ENCODE data around the gene IFT80.
"Not testable (repeated sequence)": the region's sequence is repeated elsewhere in the genome, so short reads cannot be mapped to it uniquely, and the experiment has no call there.

IFT80 gene

GRCh38 chr3:160370987-160371857 is 27.8 kb downstream of the IFT80 start:
- Histone ChIP-seq H3K36me3 (ENCODE audit: control insufficient read depth in 2 of 2, insufficient read depth in 2 of 2, low read length in 2 of 2) (no peaks in the 10 kb centered on the region), H3K4me3 (ENCODE audit: low read length in 2 of 2) (no peak overlapping the region), H3K9ac (ENCODE audit: low read depth in 1 of 2, low read length in 2 of 2) (no peak overlapping the region), H3K9me3 (ENCODE audit: control insufficient read depth in 2 of 2, low read length in 2 of 2) (no peaks in the 10 kb centered on the region), H3K4me1 (ENCODE audit: control insufficient read depth in 2 of 2, insufficient read depth in 2 of 2, low read length in 2 of 2) (no peaks in the 10 kb centered on the region), H3K27ac (ENCODE audit: low read depth in 2 of 2, low read length in 2 of 2) (no peak overlapping the region), H3K27me3 (ENCODE audit: control insufficient read depth in 2 of 2, insufficient read depth in 2 of 2, low read length in 2 of 2) (no peaks in the 10 kb centered on the region)

GRCh38 chr3:160369784-160370183 is 29.2 kb downstream of the IFT80 start:
- Histone ChIP-seq H3K4me3 (ENCODE audit: low read length in 2 of 2) (no peak overlapping the region), H3K9me3 (ENCODE audit: control insufficient read depth in 2 of 2, low read length in 2 of 2) (no peaks in the 10 kb centered on the region), H3K9ac (ENCODE audit: low read depth in 1 of 2, low read length in 2 of 2) (no peak overlapping the region), H3K27ac (ENCODE audit: low read depth in 2 of 2, low read length in 2 of 2) (no peak overlapping the region), H3K27me3 (ENCODE audit: control insufficient read depth in 2 of 2, insufficient read depth in 2 of 2, low read length in 2 of 2) (no peaks in the 10 kb centered on the region), H3K4me1 (ENCODE audit: control insufficient read depth in 2 of 2, insufficient read depth in 2 of 2, low read length in 2 of 2) (no peaks in the 10 kb centered on the region), H3K36me3 (ENCODE audit: control insufficient read depth in 2 of 2, insufficient read depth in 2 of 2, low read length in 2 of 2) (peaks cover 2 to 3% of the 10 kb centered on the region in 2 donors)

- Histone ChIP-seq H3K4me3 (ENCODE audit: low read length in 2 of 2) (no peak overlapping the region), H3K27ac (ENCODE audit: low read depth in 2 of 2, low read length in 2 of 2) (no peak overlapping the region), H3K36me3 (ENCODE audit: control insufficient read depth in 2 of 2, insufficient read depth in 2 of 2, low read length in 2 of 2) (peaks cover 2 to 3% of the 10 kb centered on the region in 2 donors), H3K9ac (ENCODE audit: low read depth in 1 of 2, low read length in 2 of 2) (no peak overlapping the region), H3K4me1 (ENCODE audit: control insufficient read depth in 2 of 2, insufficient read depth in 2 of 2, low read length in 2 of 2) (no peaks in the 10 kb centered on the region), H3K9me3 (ENCODE audit: control insufficient read depth in 2 of 2, low read length in 2 of 2) (no peaks in the 10 kb centered on the region), H3K27me3 (ENCODE audit: control insufficient read depth in 2 of 2, insufficient read depth in 2 of 2, low read length in 2 of 2) (no peaks in the 10 kb centered on the region)
These were observed 30.2 kb downstream of the IFT80 start for GRCh38 chr3:160368804-160369203.

- Histone ChIP-seq H3K9me3 (ENCODE audit: control insufficient read depth in 2 of 2, low read length in 2 of 2) (no peaks in the 10 kb centered on the region), H3K4me3 (ENCODE audit: low read length in 2 of 2) (no peak overlapping the region), H3K36me3 (ENCODE audit: control insufficient read depth in 2 of 2, insufficient read depth in 2 of 2, low read length in 2 of 2) (peaks cover 2 to 3% of the 10 kb centered on the region in 2 donors), H3K27me3 (ENCODE audit: control insufficient read depth in 2 of 2, insufficient read depth in 2 of 2, low read length in 2 of 2) (no peaks in the 10 kb centered on the region), H3K4me1 (ENCODE audit: control insufficient read depth in 2 of 2, insufficient read depth in 2 of 2, low read length in 2 of 2) (no peaks in the 10 kb centered on the region), H3K9ac (ENCODE audit: low read depth in 1 of 2, low read length in 2 of 2) (no peak overlapping the region), H3K27ac (ENCODE audit: low read depth in 2 of 2, low read length in 2 of 2) (no peak overlapping the region)
These were observed 33.0 kb downstream of the IFT80 start for GRCh38 chr3:160365869-160366522.

- not testable (repeated sequence) for H3K4me1 ChIP-seq (ENCODE audit: control insufficient read depth in 2 of 2, insufficient read depth in 2 of 2, low read length in 2 of 2); H3K27me3 ChIP-seq (ENCODE audit: control insufficient read depth in 2 of 2, insufficient read depth in 2 of 2, low read length in 2 of 2); H3K36me3 ChIP-seq (ENCODE audit: control insufficient read depth in 2 of 2, insufficient read depth in 2 of 2, low read length in 2 of 2); H3K4me3 ChIP-seq (ENCODE audit: low read length in 2 of 2); H3K9ac ChIP-seq (ENCODE audit: low read depth in 1 of 2, low read length in 2 of 2); H3K9me3 ChIP-seq (ENCODE audit: control insufficient read depth in 2 of 2, low read length in 2 of 2); H3K27ac ChIP-seq (ENCODE audit: low read depth in 2 of 2, low read length in 2 of 2)
These were observed 36.1 kb downstream of the IFT80 start for GRCh38 chr3:160362896-160363295.

DNA sequence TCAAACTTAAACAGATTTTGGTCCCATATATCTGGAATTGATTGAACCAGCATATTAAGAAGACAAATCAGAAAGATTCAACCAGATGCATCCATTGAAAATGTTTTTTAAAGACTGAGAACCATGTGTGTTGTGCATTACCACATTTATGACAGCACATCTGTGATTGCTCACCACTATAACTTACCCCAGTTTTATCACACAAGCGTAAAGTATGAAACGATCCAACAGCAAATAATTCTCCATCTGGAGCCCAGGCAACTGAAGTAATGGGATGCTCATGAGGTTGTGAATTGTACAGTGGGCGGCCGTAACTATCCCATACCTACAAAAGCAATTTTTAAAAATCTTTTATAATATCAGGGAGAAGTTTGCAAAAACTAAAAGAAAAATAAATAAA is 43.2 kb downstream of the IFT80 start:
- Histone ChIP-seq H3K4me3 (ENCODE audit: low read length in 2 of 2) (no peak overlapping the region), H3K27ac (ENCODE audit: low read depth in 2 of 2, low read length in 2 of 2) (no peak overlapping the region), H3K4me1 (ENCODE audit: control insufficient read depth in 2 of 2, insufficient read depth in 2 of 2, low read length in 2 of 2) (no peaks in the 10 kb centered on the region), H3K36me3 (ENCODE audit: control insufficient read depth in 2 of 2, insufficient read depth in 2 of 2, low read length in 2 of 2) (peaks cover 0 to 7% of the 10 kb centered on the region in 2 donors), H3K9ac (ENCODE audit: low read depth in 1 of 2, low read length in 2 of 2) (no peak overlapping the region), H3K27me3 (ENCODE audit: control insufficient read depth in 2 of 2, insufficient read depth in 2 of 2, low read length in 2 of 2) (no peaks in the 10 kb centered on the region), H3K9me3 (ENCODE audit: control insufficient read depth in 2 of 2, low read length in 2 of 2) (no peaks in the 10 kb centered on the region)

- H3K9ac ChIP-seq (ENCODE audit: low read depth in 1 of 2, low read length in 2 of 2) = no peak overlapping the region
- H3K36me3 ChIP-seq (ENCODE audit: control insufficient read depth in 2 of 2, insufficient read depth in 2 of 2, low read length in 2 of 2) = no peaks in the 10 kb centered on the region
- no peaks in the 10 kb centered on the region for H3K4me1 ChIP-seq (ENCODE audit: control insufficient read depth in 2 of 2, insufficient read depth in 2 of 2, low read length in 2 of 2)
- H3K27me3 ChIP-seq (ENCODE audit: control insufficient read depth in 2 of 2, insufficient read depth in 2 of 2, low read length in 2 of 2) = no peaks in the 10 kb centered on the region
- no peak overlapping the region for H3K27ac ChIP-seq (ENCODE audit: low read depth in 2 of 2, low read length in 2 of 2)
- no peaks in the 10 kb centered on the region for H3K9me3 ChIP-seq (ENCODE audit: control insufficient read depth in 2 of 2, low read length in 2 of 2)
- no peak overlapping the region for H3K4me3 ChIP-seq (ENCODE audit: low read length in 2 of 2)
These were observed 52.5 kb downstream of the IFT80 start for GRCh38 chr3:160346511-160346910.

DNA sequence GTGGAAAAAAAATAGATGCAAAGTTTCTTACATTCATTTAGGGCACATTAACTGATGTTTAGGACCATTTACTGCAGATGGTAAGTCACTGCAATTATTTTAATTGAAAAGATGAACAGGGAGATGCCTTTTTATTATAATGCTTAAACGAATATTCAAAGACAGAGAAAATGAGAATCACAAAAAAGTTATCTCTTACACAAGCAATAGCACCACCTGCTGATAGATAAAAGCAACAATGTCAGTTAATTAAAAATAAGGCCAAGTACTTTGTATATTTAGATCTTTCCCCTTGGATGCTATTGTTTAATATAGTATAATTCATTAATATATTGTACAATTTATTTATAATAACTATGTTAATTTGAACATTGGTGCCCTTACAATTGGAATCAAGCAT is 55.9 kb downstream of the IFT80 start:
- Histone ChIP-seq H3K4me1 (ENCODE audit: control insufficient read depth in 2 of 2, insufficient read depth in 2 of 2, low read length in 2 of 2) (no peaks in the 10 kb centered on the region), H3K9me3 (ENCODE audit: control insufficient read depth in 2 of 2, low read length in 2 of 2) (no peaks in the 10 kb centered on the region), H3K4me3 (ENCODE audit: low read length in 2 of 2) (no peak overlapping the region), H3K27ac (ENCODE audit: low read depth in 2 of 2, low read length in 2 of 2) (no peak overlapping the region), H3K36me3 (ENCODE audit: control insufficient read depth in 2 of 2, insufficient read depth in 2 of 2, low read length in 2 of 2) (no peaks in the 10 kb centered on the region), H3K9ac (ENCODE audit: low read depth in 1 of 2, low read length in 2 of 2) (no peak overlapping the region), H3K27me3 (ENCODE audit: control insufficient read depth in 2 of 2, insufficient read depth in 2 of 2, low read length in 2 of 2) (no peaks in the 10 kb centered on the region)

DNA sequence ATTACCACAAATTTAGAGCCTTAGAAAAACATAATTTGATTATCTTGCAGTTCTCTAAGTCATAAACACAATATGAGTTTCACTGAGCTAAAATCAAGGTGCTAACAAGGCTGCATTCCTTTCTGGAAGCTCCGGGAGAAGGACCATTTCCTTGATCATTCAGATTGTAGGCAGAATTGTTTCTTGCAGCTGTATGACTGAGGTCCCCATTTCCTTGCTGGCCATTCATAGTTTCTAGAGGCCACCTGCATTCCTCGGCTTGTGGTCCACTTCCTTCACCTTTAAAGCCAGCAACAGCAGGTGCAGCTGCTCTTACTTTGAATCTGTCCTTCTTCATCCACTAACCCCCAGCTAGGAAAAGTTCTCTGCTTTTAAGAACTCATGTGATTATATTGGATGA is 58.7 kb downstream of the IFT80 start:
- no peaks in the 10 kb centered on the region for H3K4me1 ChIP-seq (ENCODE audit: control insufficient read depth in 2 of 2, insufficient read depth in 2 of 2, low read length in 2 of 2)

DNA sequence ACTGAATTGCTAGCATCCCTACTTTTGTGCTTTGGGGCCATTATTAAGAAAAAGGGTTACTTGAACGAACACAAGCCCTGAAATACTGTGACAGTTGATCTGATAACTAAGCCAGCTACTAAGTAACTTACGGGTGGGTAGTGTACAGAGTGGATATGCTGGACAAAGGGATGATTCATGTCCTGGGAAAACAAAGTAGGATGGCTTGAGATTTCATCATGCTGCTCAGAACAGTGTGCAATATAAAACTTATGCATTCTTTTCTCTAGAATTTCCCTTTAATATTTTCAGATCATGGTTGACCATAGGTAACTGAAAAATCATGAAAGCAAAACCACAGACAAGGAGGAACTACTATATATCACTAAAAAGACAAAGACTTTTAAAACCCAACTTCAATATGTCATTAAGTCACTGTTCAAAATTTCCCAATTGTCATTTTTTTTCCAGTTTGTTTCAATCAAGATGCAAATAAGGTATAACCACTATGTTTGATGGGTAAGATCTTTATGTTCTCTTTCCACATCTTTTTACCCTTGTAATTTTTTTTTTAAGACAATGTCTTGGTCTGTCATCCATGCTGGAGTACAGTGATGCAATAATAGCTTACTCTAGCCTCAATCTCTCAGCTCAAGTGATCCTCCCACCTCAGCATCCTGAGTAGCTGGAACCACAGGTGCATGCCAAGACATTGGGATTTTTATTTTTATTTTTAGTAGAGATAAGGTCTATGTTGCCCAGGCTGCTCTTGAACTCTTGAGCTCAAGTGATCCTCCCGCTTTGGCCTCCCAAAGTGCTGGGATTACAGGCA is 67.7 kb downstream of the IFT80 start:
- Histone ChIP-seq H3K4me3 (ENCODE audit: low read length in 2 of 2) (no peak overlapping the region), H3K9me3 (ENCODE audit: control insufficient read depth in 2 of 2, low read length in 2 of 2) (no peaks in the 10 kb centered on the region), H3K9ac (ENCODE audit: low read depth in 1 of 2, low read length in 2 of 2) (no peak overlapping the region), H3K36me3 (ENCODE audit: control insufficient read depth in 2 of 2, insufficient read depth in 2 of 2, low read length in 2 of 2) (no peaks in the 10 kb centered on the region), H3K27me3 (ENCODE audit: control insufficient read depth in 2 of 2, insufficient read depth in 2 of 2, low read length in 2 of 2) (no peaks in the 10 kb centered on the region), H3K27ac (ENCODE audit: low read depth in 2 of 2, low read length in 2 of 2) (no peak overlapping the region), H3K4me1 (ENCODE audit: control insufficient read depth in 2 of 2, insufficient read depth in 2 of 2, low read length in 2 of 2) (no peaks in the 10 kb centered on the region)

More for the DNA sequence above, 58.7 kb downstream of the IFT80 start:
- Histone ChIP-seq H3K9me3 (ENCODE audit: control insufficient read depth in 2 of 2, low read length in 2 of 2) (no peaks in the 10 kb centered on the region), H3K9ac (ENCODE audit: low read depth in 1 of 2, low read length in 2 of 2) (no peak overlapping the region), H3K27me3 (ENCODE audit: control insufficient read depth in 2 of 2, insufficient read depth in 2 of 2, low read length in 2 of 2) (no peaks in the 10 kb centered on the region), H3K27ac (ENCODE audit: low read depth in 2 of 2, low read length in 2 of 2) (no peak overlapping the region), H3K36me3 (ENCODE audit: control insufficient read depth in 2 of 2, insufficient read depth in 2 of 2, low read length in 2 of 2) (no peaks in the 10 kb centered on the region), H3K4me3 (ENCODE audit: low read length in 2 of 2) (no peak overlapping the region)

Measured in mucosa of rectum (tissue), 2 donors.